Endothelial cell (in vitro differentiated cells): Measurements from ENCODE around the gene TEKT5. TPM values are rescaled to one million over a fixed set of nuclear protein-coding genes. Genes with fewer than 3 reads are reported as not detected.

ENCODE experiments used
- DNase-seq: peaks from one replicate; pipeline ENCODE4 v3.0.0; 2021; ENCODE audit warnings: low spot score
- H3K27ac Mint-ChIP-seq: one replicate; pipeline ENCODE4 v1.8.0; 2021; ENCODE audit warnings: mixed read lengths, inconsistent platforms; ENCODE audit not compliant: unreplicated experiment
- H3K27me3 Mint-ChIP-seq: one replicate; pipeline ENCODE4 v1.8.0; 2021; ENCODE audit warnings: mild to moderate bottlenecking, moderate library complexity, mixed read lengths, inconsistent platforms; ENCODE audit not compliant: unreplicated experiment
- H3K36me3 Mint-ChIP-seq: one replicate; pipeline ENCODE4 v1.8.0; 2021; ENCODE audit warnings: mild to moderate bottlenecking, low read depth, mixed read lengths, inconsistent platforms; ENCODE audit not compliant: unreplicated experiment
- H3K4me1 Mint-ChIP-seq: one replicate; pipeline ENCODE4 v1.8.0; 2021; ENCODE audit warnings: mild to moderate bottlenecking, mixed read lengths, inconsistent platforms; ENCODE audit not compliant: unreplicated experiment
- H3K4me3 Mint-ChIP-seq: one replicate; pipeline ENCODE4 v1.8.0; 2021; ENCODE audit warnings: mild to moderate bottlenecking, mixed read lengths, inconsistent platforms; ENCODE audit not compliant: unreplicated experiment
- H3K9me3 Mint-ChIP-seq: one replicate; pipeline ENCODE4 v1.8.0; 2021; ENCODE audit warnings: mixed read lengths, inconsistent platforms; ENCODE audit not compliant: unreplicated experiment
- CTCF ChIP-seq: fragments of 200-600 bp; sonication (generic); IDR thresholded peaks from one replicate; pipeline ENCODE4 v1.5.0; 2021; ENCODE audit warnings: antibody characterized with exemption; ENCODE audit not compliant: unreplicated experiment
- total RNA-seq: library from RNA; stranded (reverse); fragmentation: NEBNext Ultra II Directional; extraction: Animal tissue kit (Norgen Biotek cat#: 25700); gene quantifications from one replicate; pipeline ENCODE4 v1.2.1, GENCODE V29; 2021; ENCODE audit not compliant: unreplicated experiment

TEKT5 gene
- total RNA-seq, 1 donor from 2014 or later: 0.64 TPM

DNA sequence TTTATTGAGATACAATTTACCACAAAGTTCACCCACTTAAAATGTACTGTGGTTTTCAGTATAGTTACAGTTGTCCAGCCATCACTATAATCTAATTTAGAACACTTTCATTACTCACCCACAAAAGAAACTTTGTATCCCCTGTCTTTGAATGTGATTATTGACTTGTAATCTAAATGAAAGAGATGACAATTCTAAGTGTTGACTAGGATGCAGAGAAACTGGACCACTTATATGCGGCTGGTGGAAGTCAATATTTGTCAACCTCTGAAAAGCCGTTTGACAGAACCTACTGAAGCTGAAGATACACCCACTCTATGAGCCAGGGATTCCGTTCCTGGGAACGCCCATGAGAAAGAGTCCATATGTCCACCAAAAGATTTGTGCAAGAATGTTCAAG, 36.8 kb downstream of the TEKT5 start:
- no peaks in the 10 kb centered on the region for H3K4me1 Mint-ChIP-seq
- no peaks in the 10 kb centered on the region for H3K36me3 Mint-ChIP-seq
- H3K27ac Mint-ChIP-seq: no peak overlapping the region
- peaks cover 4% of the 10 kb centered on the region for H3K27me3 Mint-ChIP-seq
- H3K9me3 Mint-ChIP-seq: no peaks in the 10 kb centered on the region
- DNase-seq: no peak
- TF ChIP-seq CTCF: no peak
- no peak overlapping the region for H3K4me3 Mint-ChIP-seq

GRCh38 chr16:10656618-10657017, 38.1 kb downstream of the TEKT5 start:
- no peak for TF ChIP-seq CTCF
- Mint-ChIP-seq H3K27me3 (peaks cover 4% of the 10 kb centered on the region), H3K27ac (no peak overlapping the region), H3K4me1 (no peaks in the 10 kb centered on the region), H3K4me3 (no peak overlapping the region), H3K9me3 (no peaks in the 10 kb centered on the region), H3K36me3 (no peaks in the 10 kb centered on the region)
- no peak for DNase-seq

- Mint-ChIP-seq H3K4me3 (no peak overlapping the region), H3K9me3 (no peaks in the 10 kb centered on the region), H3K4me1 (no peaks in the 10 kb centered on the region), H3K27ac (no peak overlapping the region), H3K27me3 (peaks cover 2% of the 10 kb centered on the region), H3K36me3 (no peaks in the 10 kb centered on the region)
- DNase-seq: no peak
- TF ChIP-seq CTCF: no peak
Measured at GRCh38 chr16:10655415-10655977, 39.2 kb downstream of the TEKT5 start.

DNA sequence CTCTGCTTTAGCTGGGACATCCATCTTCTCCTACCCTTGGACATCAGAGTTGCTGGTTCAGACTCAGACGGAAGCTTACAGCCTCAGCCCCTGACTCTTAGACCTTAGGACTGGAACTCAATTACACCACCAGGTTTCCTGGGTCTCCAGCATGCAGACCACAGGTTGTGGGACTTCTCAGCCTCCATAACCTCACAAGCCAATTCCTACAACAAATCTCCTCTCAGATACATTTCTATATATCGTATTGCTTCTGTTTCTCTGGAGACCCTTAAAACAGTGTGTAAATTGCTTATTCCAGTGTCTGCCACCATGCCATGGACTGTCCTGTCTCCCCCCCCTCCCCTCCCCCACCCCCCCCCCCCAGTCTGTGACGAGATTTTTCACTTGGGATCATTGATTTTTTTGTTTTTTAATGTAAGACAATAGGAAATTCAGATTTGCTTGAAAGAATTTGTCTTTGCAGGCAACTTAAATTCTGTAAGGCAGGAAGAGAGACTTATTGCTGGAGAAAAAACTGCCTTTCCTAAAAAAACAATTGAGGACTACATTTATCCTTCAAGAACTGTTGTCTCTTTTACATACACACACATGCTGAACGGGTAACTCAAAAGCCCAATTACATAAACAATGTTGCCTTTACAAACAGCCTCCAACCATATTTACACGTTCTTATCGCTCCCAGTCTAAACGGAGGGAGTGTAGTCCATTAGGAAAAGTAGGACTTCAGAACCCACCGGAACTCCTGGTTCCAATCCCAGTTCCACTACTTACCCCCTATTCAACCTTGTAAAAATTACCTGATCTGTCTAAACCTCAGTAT, 39.9 kb downstream of the TEKT5 start:
- Mint-ChIP-seq H3K4me3 (no peak overlapping the region), H3K36me3 (no peaks in the 10 kb centered on the region), H3K27me3 (peaks cover 2% of the 10 kb centered on the region), H3K9me3 (no peaks in the 10 kb centered on the region), H3K4me1 (no peaks in the 10 kb centered on the region), H3K27ac (no peak overlapping the region)
- no peak for DNase-seq
- TF ChIP-seq CTCF: no peak
